NCI-H2107 treated with DMSO at 0.1 percent for 48 hours (cell line): Measurements from ENCODE around the gene HTR6.

ENCODE experiments used
- DNase-seq: peaks from one replicate; lab custom pipeline; 2025; ENCODE audit not compliant: unreplicated experiment; lab: John Stamatoyannopoulos, UW

The HTR6 gene

GRCh38 chr1:19715334-19716203 is 50.9 kb downstream of the HTR6 start:
- peak; percentile 89 for DNase-seq

- DNase-seq, result no peak
Observed at GRCh38 chr1:19717467-19717866, 52.8 kb downstream of the HTR6 start.

- DNase-seq, result no peak
Observed at GRCh38 chr1:19720174-19720573, 55.5 kb downstream of the HTR6 start.

GRCh38 chr1:19720973-19721372 is 56.3 kb downstream of the HTR6 start:
- no peak for DNase-seq

GRCh38 chr1:19723874-19724273 is 59.2 kb downstream of the HTR6 start:
- DNase-seq, result no peak

GRCh38 chr1:19725606-19726005 is 60.9 kb downstream of the HTR6 start:
- no peak for DNase-seq

- no peak for DNase-seq
Observed at GRCh38 chr1:19728413-19729145, 63.9 kb downstream of the HTR6 start.

- DNase-seq, result no peak
Observed at GRCh38 chr1:19730232-19730631, 65.6 kb downstream of the HTR6 start.
